ENCODE results near the gene LRRC17.

GRCh38 chr7:102897211-102897631 lies 15.6 kb upstream of the LRRC17 start:
- TF ChIP-seq RAD51 (IDR thresholded peaks at IDR 0.05; ENCODE audit: borderline replicate concordance, low read depth) (no peak), YBX1 (IDR thresholded peaks at IDR 0.05) (no peak), TBL1XR1 (IDR thresholded peaks at IDR 0.05; ENCODE audit: low read length in 2 of 2) (no peak), POLR2A (conservative IDR thresholded peaks at IDR 0.05) (no peak), BCL6 (CRISPR knock-in tag; IDR thresholded peaks at IDR 0.05) (no peak), ZBTB33 (CRISPR knock-in tag; IDR thresholded peaks at IDR 0.05) (no peak)
- TF ChIP-seq, protein P1, sequence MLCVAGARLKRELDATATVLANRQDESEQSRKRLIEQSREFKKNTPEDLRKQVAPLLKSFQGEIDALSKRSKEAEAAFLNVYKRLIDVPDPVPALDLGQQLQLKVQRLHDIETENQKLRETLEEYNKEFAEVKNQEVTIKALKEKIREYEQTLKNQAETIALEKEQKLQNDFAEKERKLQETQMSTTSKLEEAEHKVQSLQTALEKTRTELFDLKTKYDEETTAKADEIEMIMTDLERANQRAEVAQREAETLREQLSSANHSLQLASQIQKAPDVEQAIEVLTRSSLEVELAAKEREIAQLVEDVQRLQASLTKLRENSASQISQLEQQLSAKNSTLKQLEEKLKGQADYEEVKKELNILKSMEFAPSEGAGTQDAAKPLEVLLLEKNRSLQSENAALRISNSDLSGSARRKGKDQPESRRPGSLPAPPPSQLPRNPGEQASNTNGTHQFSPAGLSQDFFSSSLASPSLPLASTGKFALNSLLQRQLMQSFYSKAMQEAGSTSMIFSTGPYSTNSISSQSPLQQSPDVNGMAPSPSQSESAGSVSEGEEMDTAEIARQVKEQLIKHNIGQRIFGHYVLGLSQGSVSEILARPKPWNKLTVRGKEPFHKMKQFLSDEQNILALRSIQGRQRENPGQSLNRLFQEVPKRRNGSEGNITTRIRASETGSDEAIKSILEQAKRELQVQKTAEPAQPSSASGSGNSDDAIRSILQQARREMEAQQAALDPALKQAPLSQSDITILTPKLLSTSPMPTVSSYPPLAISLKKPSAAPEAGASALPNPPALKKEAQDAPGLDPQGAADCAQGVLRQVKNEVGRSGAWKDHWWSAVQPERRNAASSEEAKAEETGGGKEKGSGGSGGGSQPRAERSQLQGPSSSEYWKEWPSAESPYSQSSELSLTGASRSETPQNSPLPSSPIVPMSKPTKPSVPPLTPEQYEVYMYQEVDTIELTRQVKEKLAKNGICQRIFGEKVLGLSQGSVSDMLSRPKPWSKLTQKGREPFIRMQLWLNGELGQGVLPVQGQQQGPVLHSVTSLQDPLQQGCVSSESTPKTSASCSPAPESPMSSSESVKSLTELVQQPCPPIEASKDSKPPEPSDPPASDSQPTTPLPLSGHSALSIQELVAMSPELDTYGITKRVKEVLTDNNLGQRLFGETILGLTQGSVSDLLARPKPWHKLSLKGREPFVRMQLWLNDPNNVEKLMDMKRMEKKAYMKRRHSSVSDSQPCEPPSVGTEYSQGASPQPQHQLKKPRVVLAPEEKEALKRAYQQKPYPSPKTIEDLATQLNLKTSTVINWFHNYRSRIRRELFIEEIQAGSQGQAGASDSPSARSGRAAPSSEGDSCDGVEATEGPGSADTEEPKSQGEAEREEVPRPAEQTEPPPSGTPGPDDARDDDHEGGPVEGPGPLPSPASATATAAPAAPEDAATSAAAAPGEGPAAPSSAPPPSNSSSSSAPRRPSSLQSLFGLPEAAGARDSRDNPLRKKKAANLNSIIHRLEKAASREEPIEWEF (CRISPR knock-in tag; IDR thresholded peaks at IDR 0.05): no peak
- TF ChIP-seq, protein P2, sequence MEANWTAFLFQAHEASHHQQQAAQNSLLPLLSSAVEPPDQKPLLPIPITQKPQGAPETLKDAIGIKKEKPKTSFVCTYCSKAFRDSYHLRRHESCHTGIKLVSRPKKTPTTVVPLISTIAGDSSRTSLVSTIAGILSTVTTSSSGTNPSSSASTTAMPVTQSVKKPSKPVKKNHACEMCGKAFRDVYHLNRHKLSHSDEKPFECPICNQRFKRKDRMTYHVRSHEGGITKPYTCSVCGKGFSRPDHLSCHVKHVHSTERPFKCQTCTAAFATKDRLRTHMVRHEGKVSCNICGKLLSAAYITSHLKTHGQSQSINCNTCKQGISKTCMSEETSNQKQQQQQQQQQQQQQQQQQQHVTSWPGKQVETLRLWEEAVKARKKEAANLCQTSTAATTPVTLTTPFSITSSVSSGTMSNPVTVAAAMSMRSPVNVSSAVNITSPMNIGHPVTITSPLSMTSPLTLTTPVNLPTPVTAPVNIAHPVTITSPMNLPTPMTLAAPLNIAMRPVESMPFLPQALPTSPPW (CRISPR knock-in tag; IDR thresholded peaks at IDR 0.05): no peak
